IMR-90 (cell line): Measurements from ENCODE around the gene DNAJC4.

Experiments used
- BHLHE40 ChIP-seq: fragments of 150-350 bp; IDR thresholded peaks from 2 replicates; pipeline ENCODE4 v1.6.1; 2016; ENCODE audit warnings: mild to moderate bottlenecking, low read depth, low read length
- CEBPB ChIP-seq: IDR thresholded peaks from 2 replicates; pipeline ENCODE4 v1.6.1; 2012; ENCODE audit warnings: low read depth, low read length, improper control_type of control experiment
- CHD1 ChIP-seq: IDR thresholded peaks from 2 replicates; pipeline ENCODE4 v1.6.1; 2012; ENCODE audit warnings: low read depth, low read length, improper control_type of control experiment
- CTCF ChIP-seq: conservative IDR thresholded peaks from 2 replicates; pipeline ENCODE4 v1.5.1; 2012; ENCODE audit warnings: mild to moderate bottlenecking, low read depth, low read length, improper control_type of control experiment
- MAFK ChIP-seq: IDR thresholded peaks from 2 replicates; pipeline ENCODE4 v1.6.1; 2012; ENCODE audit warnings: low read depth, low read length, improper control_type of control experiment
- MAZ ChIP-seq: IDR thresholded peaks from 2 replicates; pipeline ENCODE4 v1.6.1; 2012; ENCODE audit warnings: low read depth, mild to moderate bottlenecking, low read length, improper control_type of control experiment, moderate library complexity, borderline replicate concordance
- POLR2A ChIP-seq: IDR thresholded peaks from 2 replicates; pipeline ENCODE4 v1.6.1; 2012; ENCODE audit warnings: mild to moderate bottlenecking, low read depth, low read length
- RAD21 ChIP-seq: IDR thresholded peaks from 2 replicates; pipeline ENCODE4 v1.6.1; 2012; ENCODE audit warnings: low read length, improper control_type of control experiment
- RCOR1 ChIP-seq: IDR thresholded peaks from 2 replicates; pipeline ENCODE4 v1.6.1; 2012; ENCODE audit warnings: mild to moderate bottlenecking, low read length, improper control_type of control experiment; ENCODE audit not compliant: insufficient replicate concordance
- RFX5 ChIP-seq: IDR thresholded peaks from 2 replicates; pipeline ENCODE4 v1.8.0; 2012; ENCODE audit warnings: low read depth, mild to moderate bottlenecking, low read length, moderate library complexity
- SMC3 ChIP-seq: fragments of 150-350 bp; IDR thresholded peaks from 2 replicates; pipeline ENCODE4 v1.6.1; 2016; ENCODE audit warnings: low read depth, mild to moderate bottlenecking, antibody characterized with exemption, low read length, moderate library complexity

GRCh38 chr11:64209563-64209843 lies 20.8 kb upstream of the DNAJC4 start:
- TF ChIP-seq CEBPB (no peak), CTCF (no peak), MAFK (no peak), SMC3 (no peak), RFX5 (no peak), POLR2A (no peak), RCOR1 (no peak), CHD1 (no peak), BHLHE40 (no peak), RAD21 (no peak), MAZ (no peak)
